ENCODE measurements around the gene GNG13. TPM values are rescaled to one million over a fixed set of nuclear protein-coding genes. Genes with fewer than 3 reads are reported as not detected.

Gene GNG13
- total and polyA plus RNA-seq, 9 of the 15 experiments (the other 6 are each of a cell fraction or from before 2014, with no cell fraction given): not detected

DNA sequence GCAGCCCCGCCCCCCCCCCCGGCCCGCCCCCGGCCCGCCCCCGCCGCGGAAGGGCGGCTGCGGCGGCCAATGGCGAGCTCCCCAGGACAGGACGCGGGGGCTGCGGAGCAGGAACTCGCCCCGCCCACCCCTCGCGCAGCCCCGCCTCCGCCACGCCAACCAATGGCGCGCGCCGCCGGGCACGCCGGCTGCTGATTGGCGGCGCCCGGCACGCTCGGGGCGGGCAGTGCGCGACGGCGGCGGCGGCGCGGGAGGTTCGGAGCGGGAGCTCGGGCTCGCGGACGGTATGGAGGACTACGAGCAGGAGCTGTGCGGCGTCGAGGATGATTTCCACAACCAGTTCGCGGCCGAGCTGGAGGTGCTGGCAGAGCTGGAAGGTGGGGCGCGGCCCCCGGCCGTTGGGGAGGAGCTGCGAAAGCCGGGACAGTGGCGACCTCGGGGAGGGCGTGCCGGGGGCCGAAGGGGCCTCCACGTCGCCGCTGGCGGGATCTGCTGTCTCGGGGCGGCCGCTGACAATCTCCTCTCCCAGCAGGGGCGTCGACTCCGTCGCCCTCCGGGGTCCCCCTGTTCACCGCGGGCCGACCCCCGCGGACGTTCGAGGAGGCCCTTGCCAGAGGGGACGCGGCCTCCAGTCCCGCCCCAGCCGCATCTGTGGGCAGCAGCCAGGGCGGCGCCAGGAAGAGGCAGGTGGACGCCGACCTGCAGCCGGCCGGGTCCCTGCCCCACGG, 12.0 kb downstream of the GNG13 start, which contains the start of gene CHTF18 (continued):
- TF ChIP-seq ZNF511 (CRISPR knock-in tag; IDR thresholded peaks at IDR 0.05) (peak; percentile 52; the same call in 1 of the 2 replicates), ZSCAN32 (CRISPR knock-in tag; IDR thresholded peaks at IDR 0.05) (no peak), MAZ (CRISPR knock-in tag; conservative IDR thresholded peaks at IDR 0.05 in 1 of 2, IDR thresholded peaks at IDR 0.05 in 1 of 2) (peak in 1 of 2 experiments; percentile 34; a peak in 3 of 4 replicates), CREBBP (IDR thresholded peaks at IDR 0.05; ENCODE audit: low read depth, low read length) (no peak), SUPT5H (IDR thresholded peaks at IDR 0.05) (peak; percentile 58; the same call in 1 of the 2 replicates), SMAD4 (CRISPR knock-in tag; conservative IDR thresholded peaks at IDR 0.05) (peak; percentile 69), BHLHE40 (IDR thresholded peaks at IDR 0.05; ENCODE audit: low read length) (peak; percentile 59), TOE1 (IDR thresholded peaks at IDR 0.05; ENCODE audit: borderline replicate concordance) (0 out of 2 replicates have a peak, but pooled peaks have one; percentile 31), TOE1 (CRISPR knock-in tag; IDR thresholded peaks at IDR 0.05; ENCODE audit: borderline replicate concordance, low read depth) (no peak), RNF2 (IDR thresholded peaks at IDR 0.05) (no peak), NR2C2 (CRISPR knock-in tag; IDR thresholded peaks at IDR 0.05) (0 out of 2 replicates have a peak, but pooled peaks have one; percentile 45), NR2C2 (tag; IDR thresholded peaks at IDR 0.05) (no peak), ZNF707 (CRISPR knock-in tag; conservative IDR thresholded peaks at IDR 0.05) (no peak), USF1 (CRISPR knock-in tag; IDR thresholded peaks at IDR 0.05) (no peak), ZNF780A (CRISPR knock-in tag; IDR thresholded peaks at IDR 0.05) (no peak), NEUROD1 (IDR thresholded peaks at IDR 0.05; ENCODE audit: borderline replicate concordance, low read depth, low read length, partially characterized antibody) (peak; percentile 60)
- TF ChIP-seq, protein P1, sequence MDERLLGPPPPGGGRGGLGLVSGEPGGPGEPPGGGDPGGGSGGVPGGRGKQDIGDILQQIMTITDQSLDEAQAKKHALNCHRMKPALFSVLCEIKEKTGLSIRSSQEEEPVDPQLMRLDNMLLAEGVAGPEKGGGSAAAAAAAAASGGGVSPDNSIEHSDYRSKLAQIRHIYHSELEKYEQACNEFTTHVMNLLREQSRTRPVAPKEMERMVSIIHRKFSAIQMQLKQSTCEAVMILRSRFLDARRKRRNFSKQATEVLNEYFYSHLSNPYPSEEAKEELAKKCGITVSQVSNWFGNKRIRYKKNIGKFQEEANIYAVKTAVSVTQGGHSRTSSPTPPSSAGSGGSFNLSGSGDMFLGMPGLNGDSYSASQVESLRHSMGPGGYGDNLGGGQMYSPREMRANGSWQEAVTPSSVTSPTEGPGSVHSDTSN (CRISPR knock-in tag; IDR thresholded peaks at IDR 0.05; ENCODE audit: low read depth): peak; percentile 34
- TF ChIP-seq, protein P1 (tag; conservative IDR thresholded peaks at IDR 0.05; ENCODE audit: low read depth): no peak
- TF ChIP-seq, protein P2, sequence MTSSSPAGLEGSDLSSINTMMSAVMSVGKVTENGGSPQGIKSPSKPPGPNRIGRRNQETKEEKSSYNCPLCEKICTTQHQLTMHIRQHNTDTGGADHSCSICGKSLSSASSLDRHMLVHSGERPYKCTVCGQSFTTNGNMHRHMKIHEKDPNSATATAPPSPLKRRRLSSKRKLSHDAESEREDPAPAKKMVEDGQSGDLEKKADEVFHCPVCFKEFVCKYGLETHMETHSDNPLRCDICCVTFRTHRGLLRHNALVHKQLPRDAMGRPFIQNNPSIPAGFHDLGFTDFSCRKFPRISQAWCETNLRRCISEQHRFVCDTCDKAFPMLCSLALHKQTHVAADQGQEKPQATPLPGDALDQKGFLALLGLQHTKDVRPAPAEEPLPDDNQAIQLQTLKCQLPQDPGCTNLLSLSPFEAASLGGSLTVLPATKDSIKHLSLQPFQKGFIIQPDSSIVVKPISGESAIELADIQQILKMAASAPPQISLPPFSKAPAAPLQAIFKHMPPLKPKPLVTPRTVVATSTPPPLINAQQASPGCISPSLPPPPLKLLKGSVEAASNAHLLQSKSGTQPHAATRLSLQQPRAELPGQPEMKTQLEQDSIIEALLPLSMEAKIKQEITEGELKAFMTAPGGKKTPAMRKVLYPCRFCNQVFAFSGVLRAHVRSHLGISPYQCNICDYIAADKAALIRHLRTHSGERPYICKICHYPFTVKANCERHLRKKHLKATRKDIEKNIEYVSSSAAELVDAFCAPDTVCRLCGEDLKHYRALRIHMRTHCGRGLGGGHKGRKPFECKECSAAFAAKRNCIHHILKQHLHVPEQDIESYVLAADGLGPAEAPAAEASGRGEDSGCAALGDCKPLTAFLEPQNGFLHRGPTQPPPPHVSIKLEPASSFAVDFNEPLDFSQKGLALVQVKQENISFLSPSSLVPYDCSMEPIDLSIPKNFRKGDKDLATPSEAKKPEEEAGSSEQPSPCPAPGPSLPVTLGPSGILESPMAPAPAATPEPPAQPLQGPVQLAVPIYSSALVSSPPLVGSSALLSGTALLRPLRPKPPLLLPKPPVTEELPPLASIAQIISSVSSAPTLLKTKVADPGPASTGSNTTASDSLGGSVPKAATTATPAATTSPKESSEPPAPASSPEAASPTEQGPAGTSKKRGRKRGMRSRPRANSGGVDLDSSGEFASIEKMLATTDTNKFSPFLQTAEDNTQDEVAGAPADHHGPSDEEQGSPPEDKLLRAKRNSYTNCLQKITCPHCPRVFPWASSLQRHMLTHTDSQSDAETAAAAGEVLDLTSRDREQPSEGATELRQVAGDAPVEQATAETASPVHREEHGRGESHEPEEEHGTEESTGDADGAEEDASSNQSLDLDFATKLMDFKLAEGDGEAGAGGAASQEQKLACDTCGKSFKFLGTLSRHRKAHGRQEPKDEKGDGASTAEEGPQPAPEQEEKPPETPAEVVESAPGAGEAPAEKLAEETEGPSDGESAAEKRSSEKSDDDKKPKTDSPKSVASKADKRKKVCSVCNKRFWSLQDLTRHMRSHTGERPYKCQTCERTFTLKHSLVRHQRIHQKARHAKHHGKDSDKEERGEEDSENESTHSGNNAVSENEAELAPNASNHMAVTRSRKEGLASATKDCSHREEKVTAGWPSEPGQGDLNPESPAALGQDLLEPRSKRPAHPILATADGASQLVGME (CRISPR knock-in tag; IDR thresholded peaks at IDR 0.05): no peak

Data from K562 (cell line).